ENCODE results near the gene SP5.

- TF ChIP-seq, protein P1, sequence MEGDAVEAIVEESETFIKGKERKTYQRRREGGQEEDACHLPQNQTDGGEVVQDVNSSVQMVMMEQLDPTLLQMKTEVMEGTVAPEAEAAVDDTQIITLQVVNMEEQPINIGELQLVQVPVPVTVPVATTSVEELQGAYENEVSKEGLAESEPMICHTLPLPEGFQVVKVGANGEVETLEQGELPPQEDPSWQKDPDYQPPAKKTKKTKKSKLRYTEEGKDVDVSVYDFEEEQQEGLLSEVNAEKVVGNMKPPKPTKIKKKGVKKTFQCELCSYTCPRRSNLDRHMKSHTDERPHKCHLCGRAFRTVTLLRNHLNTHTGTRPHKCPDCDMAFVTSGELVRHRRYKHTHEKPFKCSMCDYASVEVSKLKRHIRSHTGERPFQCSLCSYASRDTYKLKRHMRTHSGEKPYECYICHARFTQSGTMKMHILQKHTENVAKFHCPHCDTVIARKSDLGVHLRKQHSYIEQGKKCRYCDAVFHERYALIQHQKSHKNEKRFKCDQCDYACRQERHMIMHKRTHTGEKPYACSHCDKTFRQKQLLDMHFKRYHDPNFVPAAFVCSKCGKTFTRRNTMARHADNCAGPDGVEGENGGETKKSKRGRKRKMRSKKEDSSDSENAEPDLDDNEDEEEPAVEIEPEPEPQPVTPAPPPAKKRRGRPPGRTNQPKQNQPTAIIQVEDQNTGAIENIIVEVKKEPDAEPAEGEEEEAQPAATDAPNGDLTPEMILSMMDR (IDR thresholded peaks at IDR 0.05; ENCODE audit: insufficient read depth, low read length, poor library complexity, severe bottlenecking) = no peak
- TF ChIP-seq EZH2phosphoT487 (conservative IDR thresholded peaks at IDR 0.05; ENCODE audit: low read length) = no peak
Measured at GRCh38 chr2:170715932-170716777, 1.0 kb downstream of the SP5 start.

Data from SU-DHL-6 (cell line).